Measurements from ENCODE around the gene PDE4B.
"Not testable (repeated sequence)": the region's sequence is repeated elsewhere in the genome, so short reads cannot be mapped to it uniquely, and the experiment has no call there.

The PDE4B gene

GRCh38 chr1:65994223-65994622 is 201.5 kb downstream of the PDE4B start:
- DNase-seq (ENCODE audit: low read depth), result no peak

DNA sequence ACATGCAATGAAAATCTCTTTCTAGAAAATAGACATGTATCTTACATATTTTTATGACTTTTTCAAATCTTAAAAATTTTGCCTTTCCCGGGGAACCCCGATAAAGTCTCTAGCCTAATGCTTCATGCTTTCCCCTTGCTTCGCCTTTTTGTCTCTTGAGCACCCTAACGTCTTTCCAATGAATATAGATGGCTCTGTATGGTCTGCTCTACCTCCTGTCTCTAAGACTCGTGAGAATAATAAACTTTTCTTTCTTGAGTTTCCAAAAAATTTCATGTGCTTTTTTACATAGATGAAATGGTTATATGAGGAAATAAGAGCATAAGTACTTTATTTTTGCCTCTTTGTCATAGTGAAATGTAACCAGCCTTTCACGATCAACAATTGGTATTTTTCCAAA is 202.6 kb downstream of the PDE4B start:
- DNase-seq (ENCODE audit: low read depth), result no peak

GRCh38 chr1:65995928-65996327 is 203.2 kb downstream of the PDE4B start:
- no peak for DNase-seq (ENCODE audit: low read depth)

- no peak for DNase-seq (ENCODE audit: low read depth)
Observed at GRCh38 chr1:65997693-65998092, 205.0 kb downstream of the PDE4B start.

- no peak for DNase-seq (ENCODE audit: low read depth)
Observed at GRCh38 chr1:65998763-65999583, 206.3 kb downstream of the PDE4B start.

GRCh38 chr1:66000033-66000637 is 207.4 kb downstream of the PDE4B start:
- DNase-seq (ENCODE audit: low read depth), result peak; percentile 24

DNA sequence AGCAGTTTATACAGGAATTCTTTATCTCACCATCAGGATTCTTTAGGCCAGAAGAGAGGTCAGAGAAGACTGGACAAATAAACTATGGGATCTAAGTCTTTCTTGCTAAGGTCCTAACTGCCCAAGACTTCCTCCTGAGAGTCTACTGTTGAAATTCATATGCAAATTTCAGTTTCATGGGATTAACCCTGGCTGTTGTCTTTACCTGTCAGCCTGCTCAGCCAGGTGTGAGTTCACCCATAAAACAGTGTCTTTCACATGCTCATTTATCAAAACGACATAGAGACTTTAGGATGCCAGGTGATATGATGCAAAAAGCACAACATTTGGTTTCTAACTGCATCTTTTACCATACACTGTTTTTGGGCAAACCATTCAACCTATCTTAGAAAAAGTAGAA is 211.0 kb downstream of the PDE4B start:
- DNase-seq (ENCODE audit: low read depth), result no peak

DNA sequence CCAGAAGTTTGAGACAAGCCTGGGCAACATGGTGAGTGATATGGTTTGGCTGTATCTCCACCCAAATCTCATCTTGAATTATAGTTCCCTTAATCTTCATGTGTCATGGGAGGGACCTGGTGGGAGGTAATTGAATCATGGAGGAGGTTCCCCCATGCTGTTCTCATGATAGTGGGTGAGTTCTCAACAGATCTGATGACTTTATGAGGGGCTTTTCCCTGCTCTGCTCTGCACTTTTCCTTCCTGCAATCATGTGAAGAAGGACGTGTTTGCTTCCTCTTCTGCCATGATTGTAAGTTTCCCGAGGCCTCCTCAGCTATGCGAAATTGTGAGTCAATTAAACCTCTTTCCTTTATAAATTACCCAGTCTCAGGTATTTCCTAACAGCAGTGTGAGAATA is 213.8 kb downstream of the PDE4B start:
- not testable (repeated sequence) for DNase-seq (ENCODE audit: low read depth)

DNA sequence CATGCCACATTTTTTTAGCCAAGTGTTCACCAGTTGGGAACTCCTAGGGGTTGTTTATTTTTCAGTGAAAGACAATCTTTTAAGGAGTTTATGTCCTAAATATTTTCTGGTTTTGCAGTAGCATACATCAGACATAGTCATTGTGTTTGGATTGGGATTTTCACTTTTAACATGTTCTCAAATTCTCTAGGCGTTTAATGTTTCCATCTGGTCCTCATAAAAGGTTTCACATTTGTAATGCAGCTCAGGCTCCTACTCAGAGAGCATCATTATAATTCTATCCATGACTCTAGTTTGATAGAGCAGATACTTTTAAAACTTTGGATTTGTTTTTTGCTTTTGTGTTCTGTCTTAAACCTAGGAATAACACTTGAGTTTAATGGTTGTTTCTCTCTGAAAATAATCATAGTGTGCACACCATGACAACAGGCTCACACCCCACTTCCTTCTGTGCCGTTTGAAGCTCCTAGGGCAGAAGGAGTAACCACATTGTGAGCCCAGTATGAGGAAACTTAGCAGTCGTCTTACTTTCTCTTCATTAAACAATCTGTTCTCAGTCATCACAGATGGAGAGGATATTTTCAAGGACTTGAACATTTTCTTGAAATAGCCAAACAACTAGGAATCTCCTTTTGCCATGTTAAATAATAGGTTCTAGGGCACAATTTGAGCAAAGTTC is 219.6 kb downstream of the PDE4B start:
- DNase-seq (ENCODE audit: low read depth), result no peak

DNA sequence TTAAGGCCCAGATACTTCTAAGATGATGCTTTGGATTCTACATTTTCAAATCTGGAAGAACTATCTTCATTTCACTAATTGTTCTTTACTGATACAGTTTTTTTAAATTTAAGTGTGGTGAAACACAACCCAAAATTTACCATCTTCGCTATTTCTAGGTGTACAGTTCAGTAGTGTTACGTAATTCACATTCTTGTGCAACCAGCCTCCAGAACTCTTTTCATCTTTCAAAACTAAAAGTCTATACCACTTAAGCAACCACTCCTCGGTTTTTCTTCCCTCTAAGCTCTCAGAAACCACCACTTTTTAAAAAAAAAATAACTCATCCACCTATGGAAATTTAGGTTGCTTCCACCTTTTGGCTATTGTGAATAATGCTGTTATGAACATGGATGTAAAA is 220.7 kb downstream of the PDE4B start:
- DNase-seq (ENCODE audit: low read depth), result no peak

DNA sequence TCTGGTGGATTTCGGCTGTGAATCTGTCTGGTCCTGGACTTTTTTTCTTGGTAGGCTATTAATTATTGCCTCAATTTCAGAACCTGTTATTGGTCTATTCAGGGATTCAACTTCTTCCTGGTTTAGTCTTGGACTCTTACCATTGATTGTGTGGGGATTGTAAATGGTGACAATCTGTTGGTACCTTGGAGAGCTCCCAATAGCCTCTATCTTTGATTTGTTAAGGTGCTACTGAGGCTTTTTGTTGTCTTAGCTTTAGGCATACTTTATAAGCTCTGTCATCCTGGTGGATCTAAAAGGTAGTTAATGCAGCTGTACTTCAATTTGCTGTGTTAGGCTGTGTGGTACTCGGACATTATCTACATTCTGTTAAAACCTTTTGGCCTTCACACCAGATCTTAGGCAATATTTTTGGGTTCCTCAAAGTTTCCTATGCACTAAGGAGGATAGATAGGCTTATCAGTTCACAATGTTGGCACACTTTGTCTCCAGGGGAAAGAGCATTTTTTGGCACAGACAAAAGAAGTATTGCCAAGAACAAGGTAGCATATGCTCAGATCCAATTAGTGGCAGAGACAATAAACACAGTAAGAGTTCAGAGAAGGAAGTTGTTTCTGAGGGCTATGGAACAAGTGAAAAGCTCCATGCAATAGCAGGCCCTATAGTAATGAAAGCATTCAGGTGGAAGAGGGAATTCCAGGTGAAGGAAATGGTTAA is 230.4 kb downstream of the PDE4B start:
- DNase-seq (ENCODE audit: low read depth), result no peak

GRCh38 chr1:66025188-66025587 is 232.5 kb downstream of the PDE4B start:
- no peak for DNase-seq (ENCODE audit: low read depth)

DNA sequence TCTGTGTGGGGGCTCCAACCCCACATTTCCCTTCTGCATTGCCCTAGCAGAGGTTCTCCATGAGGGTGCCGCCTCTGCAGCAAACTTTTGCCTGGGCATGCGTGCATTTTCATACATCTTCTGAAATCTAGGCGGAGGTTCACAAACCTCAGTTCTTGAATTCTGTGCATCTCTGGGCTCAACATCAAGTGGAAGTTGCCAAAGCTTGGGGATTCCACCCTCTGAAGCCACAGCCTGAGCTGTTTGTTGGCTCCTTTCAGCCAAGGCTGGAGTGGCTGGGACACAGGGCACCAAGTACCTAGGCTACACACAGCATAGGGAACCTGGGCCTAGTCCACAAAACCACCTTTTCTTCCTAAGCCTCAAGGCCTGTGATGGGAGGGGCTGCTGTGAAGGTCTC is 235.3 kb downstream of the PDE4B start:
- DNase-seq (ENCODE audit: low read depth), result no peak

DNA sequence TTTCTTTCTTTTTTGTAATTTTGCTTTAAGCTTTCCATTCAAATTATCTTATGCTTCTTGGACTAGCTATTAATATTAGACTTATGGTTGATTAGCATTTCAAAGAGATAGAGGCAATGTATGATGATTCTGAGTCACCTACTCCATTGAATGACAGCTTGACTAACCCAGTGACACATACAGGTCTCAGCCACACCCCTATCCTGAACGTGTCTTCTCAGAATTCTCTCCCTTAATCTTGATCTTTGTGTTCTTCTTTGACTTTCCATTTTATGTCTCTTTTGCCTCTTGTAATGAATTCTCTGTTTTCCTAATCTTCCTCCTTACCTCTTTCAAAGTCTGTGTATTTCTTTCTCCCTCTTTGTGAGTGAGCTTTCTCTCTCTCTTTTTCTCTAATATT is 241.1 kb downstream of the PDE4B start:
- no peak for DNase-seq (ENCODE audit: low read depth)

DNA sequence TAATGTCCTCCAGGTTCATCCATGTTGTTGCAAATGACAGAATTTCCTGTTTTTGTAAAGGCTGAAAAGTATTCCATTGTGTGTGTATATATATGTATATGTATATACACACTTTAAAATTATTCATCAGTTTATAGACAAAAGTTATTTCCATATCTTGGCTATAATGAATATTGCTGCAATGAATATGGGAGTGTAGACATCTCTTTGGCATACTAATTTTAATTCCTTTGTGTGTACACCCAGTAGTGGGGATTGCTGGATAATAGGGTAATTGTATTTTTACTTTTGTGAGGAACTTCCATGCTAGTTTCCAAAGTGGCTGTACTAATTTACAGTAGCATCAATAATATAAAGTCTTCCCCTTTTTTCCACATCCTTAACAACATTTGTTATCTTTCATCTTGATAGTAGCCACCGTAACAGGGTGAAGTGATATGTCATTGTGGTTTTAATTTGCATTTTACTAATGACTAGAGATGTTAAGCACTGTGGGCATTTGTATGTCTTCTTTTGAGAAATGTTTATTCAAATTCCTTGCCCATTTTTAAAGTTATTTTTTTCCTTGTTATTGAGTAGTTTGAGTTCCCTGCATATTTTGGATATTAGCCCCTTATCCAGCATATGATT is 243.0 kb downstream of the PDE4B start:
- DNase-seq (ENCODE audit: low read depth), result no peak

DNA sequence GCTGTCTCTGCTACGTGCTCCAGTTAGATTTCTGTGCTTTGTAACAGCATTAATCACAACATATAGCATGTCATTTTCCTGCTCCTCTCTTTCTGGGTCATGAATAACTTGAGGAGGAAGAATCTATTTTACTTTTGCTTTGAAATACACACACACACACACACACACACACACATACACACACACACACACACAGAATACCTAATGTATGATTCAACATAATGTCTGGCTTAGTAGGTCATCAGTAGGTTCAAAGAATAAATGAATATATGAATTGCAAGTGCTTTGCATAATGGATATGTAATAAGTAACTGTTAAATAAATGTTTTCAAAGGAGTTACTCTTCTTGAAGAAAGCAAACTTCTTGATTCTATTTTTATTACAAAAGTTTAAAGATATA is 249.0 kb downstream of the PDE4B start:
- DNase-seq (ENCODE audit: low read depth), result no peak

GRCh38 chr1:66043186-66043585 is 250.5 kb downstream of the PDE4B start:
- DNase-seq (ENCODE audit: low read depth), result no peak

GRCh38 chr1:66044912-66045311 is 252.2 kb downstream of the PDE4B start:
- DNase-seq (ENCODE audit: low read depth), result no peak

- no peak for DNase-seq (ENCODE audit: low read depth)
Observed at GRCh38 chr1:66046415-66046814, 253.7 kb downstream of the PDE4B start.

GRCh38 chr1:66048011-66048410 is 255.3 kb downstream of the PDE4B start:
- DNase-seq (ENCODE audit: low read depth), result peak; percentile 9

DNA sequence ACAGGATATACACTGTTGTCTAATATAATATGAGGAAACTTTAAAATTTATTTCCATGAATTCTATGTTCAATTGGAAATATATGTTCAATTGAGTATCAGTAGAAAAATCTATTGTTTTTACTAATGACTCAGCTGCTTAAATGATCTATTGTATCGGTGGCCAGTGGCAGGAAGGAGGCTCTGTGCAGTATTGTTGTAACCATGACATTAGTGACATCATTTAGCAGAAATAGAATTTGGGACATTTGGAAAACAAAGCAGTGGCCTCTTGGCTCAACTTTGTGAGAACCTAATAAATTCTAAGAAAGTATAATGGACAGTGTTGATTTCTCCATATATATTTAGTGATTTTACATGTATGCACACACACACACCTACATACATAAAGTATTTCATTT is 257.4 kb downstream of the PDE4B start:
- no peak for DNase-seq (ENCODE audit: low read depth)

GRCh38 chr1:66050633-66051032 is 257.9 kb downstream of the PDE4B start:
- DNase-seq (ENCODE audit: low read depth), result no peak

All from stromal cell of bone marrow (primary cell).